Spinal cord (tissue), 10 donors: ENCODE results near the gene REXO1. TPM values are rescaled to one million over a fixed set of nuclear protein-coding genes. Genes with fewer than 3 reads are reported as not detected.
"Not testable (repeated sequence)": the region's sequence is repeated elsewhere in the genome, so short reads cannot be mapped to it uniquely, and the experiment has no call there.

Source experiments
- DNase-seq, 6 donors: peaks; one replicate each; pipeline versions ENCODE4 v3.0.0 to v3.0.0-alpha.2; 2013 to 2015; ENCODE audit warnings: low spot score in 6 of 6, low read depth in 4 of 6
- H3K27ac ChIP-seq: one replicate; pipeline ENCODE4 v1.5.1; 2013; ENCODE audit warnings: low read depth, low read length, control low read depth
- H3K27me3 ChIP-seq: one replicate; pipeline ENCODE4 v1.6.1; 2013; ENCODE audit warnings: low read length; ENCODE audit not compliant: control insufficient read depth, insufficient read depth
- H3K36me3 ChIP-seq: one replicate; pipeline ENCODE4 v1.6.1; 2013; ENCODE audit warnings: low read length; ENCODE audit not compliant: control insufficient read depth, insufficient read depth
- H3K4me1 ChIP-seq: one replicate; pipeline ENCODE4 v1.6.1; 2013; ENCODE audit warnings: low read length; ENCODE audit not compliant: control insufficient read depth, insufficient read depth
- H3K4me3 ChIP-seq: one replicate; pipeline ENCODE4 v1.5.1; 2013; ENCODE audit warnings: low read depth, low read length, control low read depth
- H3K9me3 ChIP-seq: one replicate; pipeline ENCODE4 v1.6.1; 2013; ENCODE audit warnings: low read length; ENCODE audit not compliant: control insufficient read depth, insufficient read depth
- WGBS: methylation state at CpG from one replicate; pipeline ENCODE4 v1.1.5; 2013; ENCODE audit warnings: missing lambda C conversion rate; ENCODE audit not compliant: insufficient coverage; 5-methylcytosine and 5-hydroxymethylcytosine counted together
- polyA plus RNA-seq, 2 donors: library from polyadenylated mRNA; unstranded; fragments of 120-200 nt; gene quantifications; one replicate each; pipeline ENCODE4 v1.2.1, GENCODE V29; 2013; ENCODE audit not compliant: insufficient read length in 2 of 2
- total RNA-seq, 2 donors: library from RNA; depleted of rRNA in 1 of 2; stranded (reverse); fragments of 120-200 nt in 1 of 2; fragments of >200 nt in 1 of 2; gene quantifications; one replicate each; pipeline versions ENCODE4 v1.2.3 to v1.2.4, GENCODE V29; 2013 to 2014
- donor health status: healthy.

Gene REXO1
- total and polyA plus RNA-seq, 4 donors, result 5.7 to 41.8 (median 19.0) TPM

DNA sequence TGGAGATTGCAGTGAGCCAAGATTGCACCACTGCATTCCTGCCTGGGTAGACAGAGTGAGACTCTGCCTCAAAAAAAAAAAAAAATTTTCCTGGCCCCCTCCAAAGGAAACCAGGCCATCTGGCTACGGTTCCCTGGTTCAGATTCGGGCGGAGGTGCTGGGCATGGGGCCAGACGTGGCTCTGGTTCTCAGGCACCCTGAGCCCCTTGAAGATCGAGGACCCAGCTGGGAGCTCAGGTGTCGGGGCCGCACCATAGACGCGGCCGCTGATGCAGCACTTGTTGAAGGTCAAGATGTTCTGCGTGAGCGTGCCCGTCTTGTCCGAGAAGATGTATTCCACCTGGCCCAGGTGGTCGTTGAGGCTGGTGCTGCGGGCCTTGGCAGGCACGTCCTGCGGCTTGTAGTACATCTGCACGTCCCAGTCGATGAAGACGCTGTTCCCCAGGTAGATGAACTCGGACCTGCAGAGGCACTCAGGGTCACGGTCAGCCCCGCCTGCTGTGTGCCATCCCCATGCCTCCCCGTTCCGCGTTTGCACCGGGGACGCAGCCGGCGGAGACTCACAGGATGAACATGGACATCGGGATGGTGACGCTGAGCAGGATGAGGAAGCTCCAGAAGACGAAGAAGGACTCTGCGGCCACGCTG lies 48.5 kb downstream of the REXO1 start:
- Histone ChIP-seq H3K4me3 (no peak overlapping the region), H3K36me3 (no peaks in the 10 kb centered on the region), H3K4me1 (peaks cover 9% of the 10 kb centered on the region), H3K27me3 (peaks cover 5% of the 10 kb centered on the region), H3K9me3 (no peaks in the 10 kb centered on the region), H3K27ac (no peak overlapping the region)
- 81% methylated on average over 36 of the region's 36 CpGs for WGBS
- no peak for DNase-seq

DNA sequence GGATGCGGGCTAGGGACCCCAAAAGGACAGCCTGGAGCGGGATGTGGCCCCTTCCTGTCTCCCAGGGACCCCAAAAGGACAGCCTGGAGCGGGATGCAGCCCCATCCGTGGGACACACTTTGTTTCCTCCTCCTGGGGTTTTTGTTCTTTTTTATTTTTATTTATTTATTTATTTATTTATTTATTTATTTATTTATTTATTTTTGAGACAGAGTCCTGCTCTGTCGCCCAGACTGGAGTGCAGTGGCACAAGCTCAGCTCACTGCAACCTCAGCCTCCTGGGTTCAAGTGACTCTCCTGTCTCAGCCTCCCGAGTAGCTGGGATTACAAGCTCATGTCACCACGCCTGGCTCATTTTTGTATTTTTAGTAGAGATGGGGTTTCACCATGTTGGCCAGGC lies 51.0 kb downstream of the REXO1 start:
- H3K4me1 ChIP-seq, H3K27ac ChIP-seq, H3K4me3 ChIP-seq, H3K9me3 ChIP-seq, H3K36me3 ChIP-seq, DNase-seq, H3K27me3 ChIP-seq: not testable (repeated sequence)
- 100% methylated on average over 1 of the region's 7 CpGs for WGBS

DNA sequence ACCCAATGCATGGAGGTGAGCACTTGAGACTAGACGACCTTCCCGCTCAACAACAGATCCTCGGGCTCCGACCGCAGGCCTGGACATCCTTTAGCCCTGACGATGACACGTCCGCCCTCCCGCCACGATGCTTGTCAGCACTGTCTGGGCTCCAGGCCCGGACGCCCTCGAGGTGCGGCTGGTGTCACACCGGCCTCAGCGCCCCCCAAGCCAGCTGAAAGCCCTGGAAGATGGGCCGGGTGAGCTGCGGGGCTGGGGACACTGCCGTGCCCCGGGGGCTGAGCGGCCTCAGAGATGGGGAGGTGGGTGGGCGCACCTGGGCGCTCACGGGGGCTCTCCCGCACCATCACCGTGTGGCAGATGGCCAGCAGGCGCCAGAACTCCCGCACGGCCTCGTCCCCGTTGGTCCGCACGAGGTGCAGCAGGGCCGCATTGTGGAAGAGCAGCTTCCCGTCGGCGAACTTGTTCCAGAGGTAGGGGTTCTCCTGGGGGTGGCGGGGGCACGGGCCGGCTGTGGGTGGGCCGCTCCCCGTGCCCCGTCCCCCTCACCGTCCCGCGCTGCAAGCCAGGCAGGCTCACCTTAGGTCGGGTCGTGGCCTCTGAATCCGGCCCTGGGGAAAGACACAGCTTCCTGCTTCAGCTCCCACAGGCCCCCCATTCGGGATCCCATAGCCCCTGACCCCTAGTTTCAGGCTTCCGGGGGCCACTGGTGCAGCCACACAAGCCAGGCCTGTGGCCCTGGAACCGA lies 51.7 kb downstream of the REXO1 start:
- no peak overlapping the region for H3K27ac ChIP-seq
- H3K9me3 ChIP-seq, result no peaks in the 10 kb centered on the region
- 73% methylated on average over 52 of the region's 52 CpGs for WGBS
- H3K27me3 ChIP-seq, result peaks cover 5% of the 10 kb centered on the region
- no peak for DNase-seq
- no peaks in the 10 kb centered on the region for H3K36me3 ChIP-seq
- peaks cover 9% of the 10 kb centered on the region for H3K4me1 ChIP-seq
- no peak overlapping the region for H3K4me3 ChIP-seq

DNA sequence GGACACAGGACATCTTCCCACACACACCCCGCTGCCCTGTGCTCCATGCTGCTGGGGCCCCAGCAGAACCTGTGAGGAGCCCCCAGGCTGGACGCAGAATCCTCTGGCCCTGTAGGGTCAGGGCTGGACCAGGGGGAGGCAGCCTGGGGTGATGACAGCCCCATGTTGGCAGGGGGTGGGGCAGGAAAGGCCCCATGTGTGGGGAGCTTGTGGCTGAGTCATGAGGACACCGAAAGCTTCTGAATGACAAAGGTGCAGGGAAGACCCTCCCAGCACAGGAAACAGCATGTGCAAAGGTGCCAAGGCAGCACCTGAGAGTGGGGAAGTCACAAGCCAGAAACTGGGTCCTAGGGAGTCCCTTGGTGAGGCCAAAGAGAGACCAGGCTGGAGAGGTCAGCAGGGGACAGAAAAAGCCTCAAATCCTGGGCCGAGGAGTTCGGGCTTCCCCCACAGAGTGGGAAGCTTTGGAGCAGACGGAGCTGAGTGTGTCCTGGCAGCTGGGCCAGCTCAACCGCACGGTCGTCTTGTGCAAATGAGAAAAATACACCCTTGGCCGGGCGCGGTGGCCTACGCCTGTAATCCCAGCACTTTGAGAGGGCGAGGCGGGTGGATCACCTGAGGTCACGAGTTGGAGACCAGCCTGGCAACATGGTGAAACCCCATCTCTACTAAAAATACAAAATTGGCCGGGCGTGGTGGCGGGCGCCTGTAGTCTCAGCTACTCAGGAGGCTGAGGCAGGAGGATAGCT lies 53.7 kb downstream of the REXO1 start:
- no peak overlapping the region for H3K4me3 ChIP-seq
- H3K27me3 ChIP-seq, result peaks cover 7% of the 10 kb centered on the region
- peaks cover 10% of the 10 kb centered on the region for H3K4me1 ChIP-seq
- no peak overlapping the region for H3K27ac ChIP-seq
- no peak for DNase-seq
- 71% methylated on average over 15 of the region's 20 CpGs for WGBS
- no peaks in the 10 kb centered on the region for H3K36me3 ChIP-seq
- H3K9me3 ChIP-seq, result no peaks in the 10 kb centered on the region

DNA sequence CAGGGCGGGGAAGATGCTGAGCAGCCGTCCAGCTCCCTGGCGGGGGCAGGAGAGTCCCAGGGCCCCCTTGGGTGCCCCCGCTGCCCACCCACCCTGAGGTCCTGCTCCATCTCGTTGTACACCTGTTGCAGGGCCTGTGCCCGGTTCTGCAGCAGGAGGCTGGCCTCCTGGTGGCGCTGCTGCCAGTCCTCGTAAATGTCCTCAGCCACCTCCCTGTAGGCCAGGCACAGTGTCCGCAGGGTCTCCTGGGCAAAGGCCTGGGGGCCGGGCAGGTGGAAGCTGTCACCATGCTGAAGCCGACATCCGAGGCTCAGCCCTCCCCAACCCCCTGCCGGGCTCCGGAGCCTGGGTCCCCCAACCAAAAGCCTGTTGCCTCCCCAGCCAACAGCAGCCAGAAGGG lies 56.4 kb downstream of the REXO1 start:
- no peaks in the 10 kb centered on the region for H3K36me3 ChIP-seq
- no peaks in the 10 kb centered on the region for H3K9me3 ChIP-seq
- DNase-seq, result no peak
- H3K4me3 ChIP-seq, result no peak overlapping the region
- 76% methylated on average over 14 of the region's 14 CpGs for WGBS
- H3K4me1 ChIP-seq, result peaks cover 19% of the 10 kb centered on the region
- no peak overlapping the region for H3K27ac ChIP-seq
- peaks cover 24% of the 10 kb centered on the region for H3K27me3 ChIP-seq

DNA sequence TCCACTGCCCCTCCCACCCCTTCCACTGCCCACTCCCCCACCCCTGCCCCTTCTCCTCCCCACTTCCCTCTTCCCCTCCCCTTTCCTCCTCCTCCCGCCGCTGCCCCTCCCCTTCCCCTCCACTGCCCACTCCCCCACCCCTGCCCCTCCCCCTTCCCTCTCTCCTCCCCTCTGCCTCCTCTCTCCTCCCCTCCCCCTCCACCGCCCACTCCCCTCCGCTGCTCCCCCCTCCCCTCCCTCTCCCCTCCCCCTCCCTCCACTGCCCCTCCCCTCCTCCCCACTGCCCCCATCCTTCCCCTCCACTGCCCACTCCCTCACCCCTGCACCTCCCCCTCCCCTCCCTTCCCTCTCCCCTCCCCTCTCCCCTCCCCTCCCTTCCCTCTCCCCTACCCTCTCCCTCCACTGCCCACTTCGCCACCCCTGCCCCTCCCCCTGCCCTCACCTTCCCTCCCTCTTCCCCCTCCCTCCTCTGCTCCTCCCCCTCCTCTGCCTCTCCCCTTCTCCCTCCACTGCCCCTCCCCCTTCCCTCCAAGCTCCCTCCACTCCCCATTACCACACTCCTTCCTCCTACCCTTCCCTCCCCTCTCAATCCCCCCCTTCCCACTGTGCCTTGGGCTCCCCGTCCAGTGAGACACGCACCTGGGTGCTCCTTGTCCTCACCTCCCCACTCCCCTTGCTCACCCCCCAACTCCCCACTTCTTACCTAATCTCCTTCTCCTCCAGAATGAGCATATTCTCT lies 58.1 kb downstream of the REXO1 start:
- no peaks in the 10 kb centered on the region for H3K9me3 ChIP-seq
- no peak overlapping the region for H3K4me3 ChIP-seq
- no peak for DNase-seq
- no peak overlapping the region for H3K27ac ChIP-seq
- 21% methylated on average over 2 of the region's 7 CpGs for WGBS
- H3K4me1 ChIP-seq, result peaks cover 9% of the 10 kb centered on the region
- peaks cover 22% of the 10 kb centered on the region for H3K27me3 ChIP-seq
- no peaks in the 10 kb centered on the region for H3K36me3 ChIP-seq

DNA sequence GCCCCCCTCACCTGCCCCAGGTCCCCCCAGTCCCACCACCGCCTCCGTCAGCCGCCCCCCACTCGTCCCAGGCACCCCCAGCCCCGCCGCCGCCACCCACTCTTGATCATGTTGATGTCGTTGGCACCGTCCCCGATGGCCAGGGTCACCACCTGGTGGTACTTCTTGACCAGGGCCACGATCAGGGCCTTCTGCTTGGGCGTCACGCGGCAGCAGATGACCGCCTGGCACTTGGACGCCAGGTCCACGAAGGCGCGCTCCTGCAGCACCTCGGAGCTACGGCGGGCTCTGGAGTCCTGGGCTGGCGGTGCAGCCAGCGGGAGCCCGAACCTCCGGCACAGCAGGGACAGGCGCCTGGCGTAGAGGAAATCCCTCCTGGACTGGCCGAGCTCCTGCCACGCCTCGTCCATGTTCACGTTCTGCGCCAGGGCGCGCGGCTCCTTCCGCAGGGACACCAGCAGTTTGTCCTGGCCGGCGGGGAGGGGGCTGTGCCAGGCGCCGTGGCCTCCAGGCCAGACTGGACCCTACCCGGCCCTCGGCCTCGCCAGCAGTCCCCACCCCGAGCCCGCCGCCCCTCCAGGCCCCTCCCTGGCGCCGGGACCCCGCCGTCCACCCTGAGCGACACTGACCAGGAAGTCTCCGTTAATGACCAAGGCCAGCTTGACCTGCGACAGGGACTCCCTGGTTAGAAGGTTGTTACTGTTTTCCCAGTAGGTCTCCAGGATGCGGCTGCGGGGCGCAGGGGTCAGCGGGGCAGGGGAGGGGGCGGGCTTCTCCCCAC lies 58.8 kb downstream of the REXO1 start:
- no peak for DNase-seq
- no peaks in the 10 kb centered on the region for H3K9me3 ChIP-seq
- no peak overlapping the region for H3K4me3 ChIP-seq
- peaks cover 23% of the 10 kb centered on the region for H3K27me3 ChIP-seq
- H3K36me3 ChIP-seq, result no peaks in the 10 kb centered on the region
- no peak overlapping the region for H3K27ac ChIP-seq
- peaks cover 9% of the 10 kb centered on the region for H3K4me1 ChIP-seq
- WGBS, result 17% methylated on average over 49 of the region's 59 CpGs

DNA sequence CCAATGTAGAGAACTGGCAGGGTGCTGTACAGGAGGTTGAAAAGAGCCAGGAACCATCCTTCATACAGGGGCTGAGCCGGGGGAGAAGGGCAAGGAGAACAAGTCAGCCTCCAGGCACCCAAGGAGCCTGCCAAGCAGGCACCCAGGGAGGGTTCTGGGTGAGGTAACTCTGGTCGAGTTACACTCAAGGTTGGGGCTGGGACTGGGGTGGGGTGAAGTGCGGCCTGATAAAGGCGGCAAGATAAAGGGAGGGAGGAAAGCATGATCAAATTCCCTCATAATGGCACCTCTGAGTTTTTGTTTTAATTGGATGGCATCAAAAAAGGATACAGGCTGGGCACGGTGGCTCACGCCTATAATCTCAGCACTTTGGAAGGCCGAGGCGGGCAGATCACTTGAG lies 61.2 kb downstream of the REXO1 start:
- H3K36me3 ChIP-seq, result no peaks in the 10 kb centered on the region
- 87% methylated on average over 4 of the region's 8 CpGs for WGBS
- H3K27me3 ChIP-seq, result peaks cover 34% of the 10 kb centered on the region
- H3K9me3 ChIP-seq, result no peaks in the 10 kb centered on the region
- DNase-seq, result no peak
- H3K27ac ChIP-seq, result no peak overlapping the region
- no peak overlapping the region for H3K4me3 ChIP-seq
- H3K4me1 ChIP-seq, result peaks cover 9% of the 10 kb centered on the region

DNA sequence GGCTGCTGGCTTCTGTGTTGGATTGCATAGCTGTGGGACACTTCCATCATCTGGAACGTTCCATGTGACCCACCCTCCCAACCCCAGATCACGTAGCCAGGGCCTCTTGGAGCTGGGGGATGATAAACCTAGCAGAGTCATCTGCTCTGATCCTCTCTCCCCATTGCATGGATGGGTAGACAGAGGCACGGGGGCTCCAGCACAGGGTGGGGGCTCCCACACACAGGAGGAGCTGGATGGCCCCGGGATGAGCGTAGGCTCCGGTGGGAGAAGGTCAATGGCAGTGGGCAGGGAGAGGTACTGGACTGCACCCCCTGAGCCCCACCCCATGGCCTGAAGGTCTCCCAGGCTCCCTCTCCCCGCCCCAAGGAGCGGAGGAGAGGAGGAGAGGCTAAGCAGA lies 61.6 kb downstream of the REXO1 start:
- Histone ChIP-seq H3K27me3 (peaks cover 38% of the 10 kb centered on the region), H3K4me1 (peaks cover 9% of the 10 kb centered on the region), H3K9me3 (peaks cover 3% of the 10 kb centered on the region), H3K36me3 (no peaks in the 10 kb centered on the region), H3K27ac (no peak overlapping the region), H3K4me3 (no peak overlapping the region)
- DNase-seq, result no peak
- WGBS, result 100% methylated on average over 1 of the region's 8 CpGs
